Lung microvascular endothelial cell (primary cell): ENCODE measurements around the gene ZBED4. TPM values are rescaled to one million over a fixed set of nuclear protein-coding genes. Genes with fewer than 3 reads are reported as not detected.

Experiments used
- DNase-seq, 2 donors: peaks; one replicate each; pipeline versions ENCODE4 v3.0.0 to v3.0.0-alpha.2; 2010; ENCODE audit warnings: low read depth in 2 of 2
- total RNA-seq: library from RNA; depleted of rRNA; stranded (reverse); fragments of >200 nt; gene quantifications from 2 replicates; pipeline ENCODE4 v1.2.1, GENCODE V29; 2014

ZBED4 gene
- total RNA-seq, 1 donor from 2014 or later = 13.5 TPM

DNA sequence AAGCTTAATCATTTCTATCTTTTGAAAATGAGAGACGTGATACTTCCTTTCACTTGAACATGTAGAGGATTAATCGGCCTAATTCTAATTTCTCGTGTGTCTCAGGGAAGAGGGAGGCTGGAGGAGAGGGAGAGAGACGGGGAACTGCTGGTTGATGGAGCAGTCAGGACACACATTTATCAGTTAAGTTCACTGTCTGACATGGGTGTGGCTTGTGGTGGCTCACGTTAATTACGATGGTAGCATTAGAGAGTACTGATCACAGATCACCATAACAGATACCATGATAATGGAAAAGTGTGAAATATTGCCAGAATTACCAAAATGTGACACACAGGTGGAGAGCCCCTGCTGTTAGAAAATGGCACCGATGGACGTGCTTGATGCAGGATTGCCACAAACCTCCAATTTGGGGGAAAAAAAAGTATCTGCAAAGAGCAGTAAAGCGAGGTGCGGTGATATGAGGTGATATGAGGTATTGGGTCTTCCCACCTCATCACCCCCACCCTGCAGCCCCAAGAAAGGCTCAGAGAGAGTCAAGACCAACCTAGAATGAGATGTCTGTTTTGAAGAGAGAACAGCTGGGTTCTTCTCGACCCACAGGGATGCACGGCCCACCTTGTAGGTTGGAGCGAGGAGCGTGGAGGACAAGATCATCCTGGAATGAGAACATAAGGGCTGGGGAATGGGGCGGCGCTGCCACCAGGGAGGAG lies 19.7 kb downstream of the ZBED4 start:
- DNase-seq = no peak

DNA sequence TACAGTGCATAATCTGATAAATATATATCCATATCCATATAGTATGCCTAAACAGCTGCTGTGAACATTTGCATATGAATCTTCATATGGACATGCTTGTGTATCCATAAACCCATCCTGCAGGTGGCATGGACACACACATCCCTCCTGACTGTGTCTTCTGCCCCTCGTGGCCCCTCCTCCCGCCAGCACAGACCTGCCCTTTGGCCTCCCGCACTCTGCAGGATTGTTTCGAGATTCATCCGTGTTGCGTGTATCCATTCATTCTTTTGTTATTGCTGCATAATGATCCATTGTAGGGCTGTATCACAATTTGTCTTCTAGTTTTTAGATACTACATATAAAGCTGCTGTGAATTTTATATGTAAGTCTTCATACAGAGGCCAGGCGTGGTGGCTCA lies 24.0 kb downstream of the ZBED4 start:
- DNase-seq = no peak

DNA sequence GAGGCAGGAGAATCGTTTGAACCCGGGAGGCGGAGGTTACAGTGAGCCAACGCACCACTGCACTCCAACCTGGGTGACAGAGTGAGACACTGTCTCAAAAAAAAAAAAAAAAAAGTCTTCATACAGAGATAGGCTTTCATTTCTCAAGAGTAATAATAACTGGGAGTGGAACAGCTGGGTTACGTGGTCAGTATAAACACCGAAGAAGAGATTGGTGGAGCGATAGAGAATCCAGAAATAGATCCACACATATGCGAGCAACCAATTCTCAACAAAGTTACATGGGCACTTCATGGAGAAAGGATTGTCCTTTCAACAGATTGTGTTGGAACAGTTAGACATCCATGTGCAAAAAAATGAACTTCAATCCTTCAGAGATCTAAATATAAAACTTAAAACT lies 24.6 kb downstream of the ZBED4 start:
- DNase-seq = no peak

DNA sequence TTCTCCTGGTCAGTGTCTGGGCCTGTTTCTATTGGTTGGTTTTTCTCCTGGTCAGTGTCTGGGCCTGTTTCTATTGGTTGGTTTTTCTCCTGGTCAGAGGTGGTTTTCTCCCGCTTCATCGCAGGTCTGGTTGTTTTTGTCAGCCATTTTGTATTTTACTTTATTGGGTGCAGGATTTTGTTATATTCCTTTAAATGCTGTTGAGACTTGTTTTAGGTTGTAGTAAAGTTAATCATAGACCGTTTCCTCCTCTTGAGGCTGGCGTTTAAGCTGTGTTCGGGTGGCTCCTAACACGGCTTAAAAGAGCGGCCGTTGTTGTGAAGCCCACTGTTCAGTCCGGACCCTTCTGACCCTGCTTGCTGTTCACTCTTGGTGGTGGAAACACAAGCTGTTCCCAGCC lies 26.2 kb downstream of the ZBED4 start:
- DNase-seq = peak in 1 of 2 donors; percentile 12

DNA sequence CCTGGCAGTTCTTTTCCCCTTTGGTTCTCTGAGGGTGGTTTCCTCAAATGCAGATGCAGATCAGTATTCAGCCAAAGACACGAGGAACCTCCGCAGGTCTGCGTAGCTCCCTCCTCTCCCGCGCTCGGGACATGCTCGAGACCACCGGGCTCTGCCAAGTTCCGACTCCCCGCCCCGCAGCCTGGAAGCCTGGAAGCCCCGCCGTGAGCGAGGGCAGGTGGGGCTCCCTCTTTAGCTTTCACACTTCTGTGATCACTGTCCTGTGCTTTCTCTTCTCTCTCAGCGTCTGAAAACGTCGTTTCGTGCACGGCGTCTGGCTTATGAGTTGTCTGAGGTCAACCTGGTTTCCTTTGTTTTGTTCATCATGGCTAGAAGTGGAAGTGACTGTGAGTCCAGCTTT lies 26.6 kb downstream of the ZBED4 start:
- peak; percentile 80 to 87 for DNase-seq

DNA sequence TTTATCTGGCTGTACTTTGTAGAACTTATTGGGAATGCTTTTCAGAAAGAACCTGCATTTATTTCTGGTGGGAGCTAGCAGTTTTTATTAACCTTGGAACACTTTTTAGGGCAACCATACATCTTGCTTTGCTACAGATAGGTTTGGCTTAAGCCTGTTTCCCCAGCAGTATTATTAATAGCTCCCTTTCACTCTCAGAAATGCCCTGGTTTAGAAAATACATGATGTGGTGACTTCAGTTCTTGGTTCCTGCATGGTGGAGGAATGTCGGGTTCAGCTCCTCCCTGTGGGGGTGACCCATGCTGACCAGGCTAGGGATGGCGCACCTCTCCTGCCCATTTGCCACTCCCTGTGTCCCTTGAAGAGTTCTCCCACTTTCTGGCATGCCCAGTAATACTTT lies 28.2 kb downstream of the ZBED4 start:
- DNase-seq = no peak

DNA sequence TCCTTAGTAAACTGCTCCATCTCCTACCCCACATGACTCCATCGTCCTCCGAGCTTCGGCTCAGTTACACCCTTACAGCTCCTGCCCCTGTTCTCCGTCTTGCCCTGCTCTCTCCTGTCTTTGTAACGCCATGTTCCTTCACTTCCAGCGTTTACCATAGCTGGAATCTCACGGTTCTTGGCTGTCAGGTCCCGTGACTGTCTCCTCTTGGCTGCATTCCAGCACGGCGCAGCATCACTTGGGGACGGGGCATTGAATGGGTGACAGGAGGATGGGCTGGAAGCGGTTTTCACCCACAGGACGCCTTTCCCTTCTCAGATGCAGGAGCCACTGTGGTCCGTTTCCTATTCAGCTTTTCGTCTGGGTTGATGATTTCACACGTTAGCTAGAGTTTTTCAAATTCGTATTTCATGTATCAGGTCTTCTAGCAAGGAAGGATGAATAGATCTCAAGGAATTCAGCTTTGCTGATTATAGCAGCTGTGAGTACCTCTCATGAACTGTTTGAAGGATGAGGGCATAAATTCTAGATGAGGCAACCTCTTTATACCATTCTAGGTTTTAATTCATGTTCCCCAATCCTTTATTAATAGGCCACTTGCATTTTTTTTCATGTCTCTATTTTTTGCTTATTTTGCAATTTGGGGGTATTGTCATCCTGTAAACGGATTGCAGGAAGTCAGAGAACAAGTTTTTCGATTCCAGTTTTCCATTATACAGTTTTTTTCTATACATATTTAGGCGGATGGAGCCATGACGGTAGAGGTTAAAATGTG lies 29.1 kb downstream of the ZBED4 start:
- peak in 1 of 2 donors; percentile 15 for DNase-seq

DNA sequence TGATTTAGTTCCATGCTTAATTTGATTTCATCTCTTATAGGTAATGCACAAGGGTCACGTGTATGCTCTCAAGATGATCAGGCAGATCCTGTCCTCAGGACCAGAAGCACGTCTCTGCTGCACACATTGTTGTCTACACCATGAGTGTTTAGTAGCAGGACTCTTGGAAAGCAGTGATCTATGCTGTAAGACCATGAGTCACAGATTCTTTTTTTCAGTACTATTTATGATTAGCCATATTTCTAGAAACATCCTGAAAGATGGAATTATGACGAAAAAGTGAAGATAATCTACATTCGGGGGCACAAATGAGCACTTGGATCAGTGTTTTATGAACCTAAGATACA lies 29.6 kb downstream of the ZBED4 start:
- peak in 1 of 2 donors; percentile 31 for DNase-seq

DNA sequence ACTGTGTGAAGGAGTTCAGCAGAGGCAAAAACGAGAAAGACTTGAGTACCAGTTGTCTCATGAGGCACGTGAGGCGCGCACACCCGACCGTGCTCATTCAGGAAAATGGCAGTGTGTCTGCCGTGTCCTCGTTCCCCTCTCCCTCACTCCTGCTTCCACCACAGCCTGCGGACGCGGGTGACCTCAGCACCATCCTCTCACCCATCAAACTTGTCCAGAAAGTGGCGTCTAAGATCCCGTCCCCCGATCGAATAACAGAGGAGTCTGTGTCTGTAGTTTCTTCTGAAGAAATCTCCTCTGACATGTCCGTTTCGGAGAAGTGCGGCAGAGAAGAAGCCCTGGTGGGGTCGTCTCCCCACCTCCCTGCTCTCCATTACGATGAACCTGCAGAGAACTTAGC lies 30.4 kb downstream of the ZBED4 start:
- DNase-seq = no peak

DNA sequence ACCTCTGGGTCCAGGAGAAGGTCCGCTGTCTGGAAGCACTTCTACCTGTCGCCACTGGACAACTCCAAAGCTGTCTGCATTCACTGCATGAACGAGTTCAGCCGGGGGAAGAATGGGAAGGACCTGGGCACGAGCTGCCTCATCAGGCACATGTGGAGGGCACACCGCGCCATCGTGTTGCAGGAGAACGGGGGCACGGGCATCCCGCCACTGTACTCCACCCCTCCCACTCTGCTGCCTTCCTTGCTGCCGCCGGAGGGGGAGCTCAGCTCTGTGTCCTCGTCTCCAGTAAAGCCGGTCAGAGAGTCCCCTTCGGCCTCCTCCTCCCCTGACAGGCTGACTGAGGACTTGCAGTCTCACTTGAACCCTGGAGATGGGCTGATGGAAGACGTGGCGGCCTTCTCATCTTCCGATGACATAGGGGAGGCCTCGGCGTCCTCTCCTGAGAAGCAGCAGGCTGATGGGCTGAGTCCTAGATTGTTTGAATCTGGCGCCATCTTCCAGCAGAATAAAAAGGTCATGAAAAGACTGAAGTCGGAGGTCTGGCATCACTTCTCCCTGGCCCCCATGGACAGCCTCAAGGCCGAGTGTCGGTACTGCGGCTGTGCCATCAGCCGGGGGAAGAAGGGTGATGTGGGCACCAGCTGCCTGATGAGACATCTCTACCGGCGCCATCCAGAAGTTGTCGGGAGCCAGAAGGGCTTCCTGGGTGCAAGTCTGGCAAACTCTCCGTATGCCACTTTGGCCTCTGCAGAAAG lies 31.0 kb downstream of the ZBED4 start:
- DNase-seq = no peak

DNA sequence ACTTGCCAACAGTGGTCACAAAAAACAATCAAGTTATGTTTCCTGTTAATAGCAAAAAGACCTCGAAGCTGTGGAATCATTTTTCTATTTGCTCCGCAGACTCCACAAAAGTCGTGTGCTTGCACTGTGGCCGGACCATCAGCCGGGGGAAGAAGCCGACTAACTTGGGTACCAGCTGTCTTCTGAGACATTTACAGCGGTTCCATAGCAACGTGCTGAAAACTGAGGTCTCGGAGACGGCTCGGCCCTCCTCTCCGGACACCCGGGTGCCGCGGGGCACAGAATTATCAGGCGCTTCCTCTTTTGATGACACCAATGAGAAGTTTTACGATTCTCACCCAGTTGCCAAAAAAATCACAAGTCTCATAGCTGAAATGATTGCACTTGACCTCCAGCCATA lies 31.6 kb downstream of the ZBED4 start:
- no peak for DNase-seq

DNA sequence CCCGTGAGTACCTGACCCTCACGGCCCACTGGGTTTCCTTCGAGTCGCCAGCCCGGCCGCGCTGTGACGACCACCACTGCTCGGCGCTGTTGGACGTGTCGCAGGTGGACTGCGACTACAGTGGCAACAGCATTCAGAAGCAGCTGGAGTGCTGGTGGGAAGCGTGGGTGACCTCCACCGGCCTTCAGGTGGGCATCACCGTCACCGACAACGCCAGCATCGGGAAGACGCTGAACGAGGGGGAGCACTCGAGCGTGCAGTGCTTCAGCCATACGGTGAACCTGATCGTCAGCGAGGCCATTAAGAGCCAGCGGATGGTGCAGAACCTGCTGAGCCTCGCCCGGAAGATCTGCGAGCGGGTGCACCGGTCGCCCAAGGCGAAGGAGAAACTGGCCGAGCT lies 32.2 kb downstream of the ZBED4 start:
- no peak for DNase-seq

DNA sequence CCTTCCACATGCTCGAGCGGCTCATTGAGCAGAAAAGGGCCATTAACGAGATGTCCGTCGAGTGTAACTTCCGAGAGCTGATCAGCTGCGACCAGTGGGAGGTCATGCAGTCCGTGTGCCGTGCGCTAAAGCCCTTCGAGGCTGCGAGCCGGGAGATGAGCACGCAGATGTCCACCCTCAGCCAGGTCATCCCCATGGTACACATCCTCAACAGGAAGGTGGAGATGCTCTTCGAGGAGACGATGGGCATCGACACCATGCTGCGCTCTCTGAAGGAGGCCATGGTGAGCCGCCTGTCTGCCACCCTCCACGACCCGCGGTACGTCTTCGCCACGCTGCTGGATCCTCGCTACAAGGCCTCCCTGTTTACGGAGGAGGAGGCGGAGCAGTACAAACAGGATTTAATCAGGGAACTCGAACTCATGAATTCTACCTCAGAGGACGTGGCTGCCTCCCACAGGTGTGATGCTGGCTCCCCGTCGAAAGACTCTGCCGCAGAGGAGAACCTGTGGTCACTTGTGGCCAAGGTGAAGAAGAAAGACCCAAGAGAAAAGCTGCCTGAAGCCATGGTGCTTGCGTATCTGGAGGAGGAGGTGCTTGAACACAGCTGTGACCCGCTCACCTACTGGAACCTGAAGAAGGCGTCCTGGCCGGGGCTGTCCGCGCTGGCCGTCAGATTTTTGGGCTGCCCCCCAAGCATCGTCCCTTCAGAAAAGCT lies 32.9 kb downstream of the ZBED4 start:
- DNase-seq = no peak

DNA sequence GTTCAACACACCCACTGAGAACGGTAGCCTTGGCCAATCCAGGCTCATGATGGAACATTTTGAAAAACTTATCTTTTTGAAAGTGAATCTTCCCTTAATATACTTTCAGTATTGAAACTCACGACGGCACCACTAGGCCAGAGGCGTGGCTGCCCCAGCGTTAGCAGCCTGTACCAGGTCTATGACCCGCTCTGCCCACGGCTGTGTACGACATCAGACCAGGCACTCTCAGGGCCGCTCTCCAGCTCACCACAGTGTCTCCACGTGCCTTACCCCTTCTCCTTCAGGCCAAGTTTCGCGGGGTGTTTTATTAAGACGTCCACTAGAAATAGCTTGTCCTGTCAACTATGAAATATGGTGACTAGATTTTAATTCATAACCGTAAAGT lies 33.4 kb downstream of the ZBED4 start:
- no peak for DNase-seq

DNA sequence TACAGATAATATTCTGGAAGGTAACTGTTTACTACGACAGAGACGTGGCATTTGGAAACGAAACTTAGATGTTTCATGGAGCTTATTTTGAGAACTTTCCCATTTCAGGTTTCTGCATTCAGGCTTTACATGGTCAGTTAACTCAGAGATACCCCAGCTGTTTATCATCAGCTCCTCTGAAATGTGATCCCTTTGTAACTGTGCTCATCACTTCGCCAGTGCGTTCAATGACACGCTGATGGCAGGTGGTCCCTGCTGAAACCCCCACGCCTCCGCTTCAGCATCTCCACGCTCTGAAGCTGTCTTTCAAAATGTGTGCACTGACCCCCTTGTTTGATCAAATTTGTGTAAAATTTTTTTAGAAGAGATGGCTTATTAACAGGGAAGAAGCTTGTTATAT lies 34.1 kb downstream of the ZBED4 start:
- no peak for DNase-seq

DNA sequence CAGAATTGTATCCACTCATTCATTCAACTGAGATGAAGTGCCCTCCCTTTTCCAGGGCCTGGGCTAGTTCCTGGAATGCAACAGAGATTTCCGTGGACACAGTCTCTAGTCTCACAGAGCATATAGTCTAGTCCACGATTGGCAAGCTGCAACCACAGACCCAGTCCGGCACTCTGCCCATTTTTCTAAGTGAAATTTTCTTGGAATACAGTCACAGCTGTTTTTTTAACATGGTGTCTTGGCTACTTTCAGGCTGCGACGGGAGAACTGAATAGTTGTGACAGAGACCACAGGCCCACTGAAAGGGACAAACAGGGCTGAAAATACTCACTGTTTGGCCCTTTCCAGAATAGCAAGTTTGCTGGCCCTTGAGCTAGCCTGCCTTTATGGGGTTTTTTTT lies 35.4 kb downstream of the ZBED4 start:
- DNase-seq = no peak

DNA sequence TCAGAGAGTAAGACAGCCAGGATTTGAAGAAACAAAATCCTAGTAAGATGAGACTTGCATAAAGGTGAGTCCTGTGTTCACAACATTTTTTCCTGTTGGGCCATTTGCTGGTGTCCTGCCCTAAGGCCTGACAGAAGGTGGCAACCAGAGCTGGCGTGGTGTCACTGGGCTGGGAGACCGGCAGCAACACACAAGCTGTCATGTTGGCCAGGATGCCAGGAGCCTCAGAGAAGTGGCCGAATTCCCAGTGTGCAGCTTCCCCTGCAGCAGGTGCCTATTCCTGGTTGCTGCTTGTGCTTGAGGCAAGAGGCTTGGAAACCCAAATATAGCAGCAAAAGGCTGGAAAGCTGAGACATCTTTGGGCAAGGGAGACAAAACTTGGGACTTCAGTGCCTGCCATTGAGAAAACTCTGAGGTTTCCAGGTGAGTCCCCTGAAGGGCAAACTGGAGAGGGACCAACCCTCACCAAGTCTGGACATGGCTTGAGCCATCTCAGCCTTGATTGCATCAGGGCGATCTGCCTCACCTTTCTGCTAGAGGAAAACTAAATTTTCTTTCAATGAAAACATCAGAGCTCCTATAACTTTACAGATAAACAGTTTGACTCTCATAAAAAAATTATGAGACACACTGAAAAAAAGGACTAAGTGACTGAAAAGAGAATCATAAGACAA lies 38.7 kb downstream of the ZBED4 start:
- no peak for DNase-seq

DNA sequence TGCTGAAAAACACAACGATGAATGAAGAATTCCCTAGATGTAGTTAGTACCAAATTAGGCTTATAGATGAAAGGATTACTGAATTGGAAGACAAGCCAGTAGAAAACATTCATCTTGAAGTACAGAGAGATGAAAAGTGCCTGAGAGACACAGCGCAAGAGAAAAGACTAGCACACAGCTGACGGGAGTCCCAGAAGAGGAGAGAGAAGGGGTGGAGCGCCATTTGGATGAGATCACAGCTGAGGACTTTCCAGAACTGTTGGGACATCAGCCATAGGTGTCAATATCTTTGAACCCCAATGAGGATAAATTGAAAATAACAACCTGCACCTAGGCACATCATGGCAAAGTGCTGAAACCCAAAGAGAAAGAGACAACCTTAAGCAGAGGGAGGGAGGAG lies 39.4 kb downstream of the ZBED4 start:
- no peak for DNase-seq

DNA sequence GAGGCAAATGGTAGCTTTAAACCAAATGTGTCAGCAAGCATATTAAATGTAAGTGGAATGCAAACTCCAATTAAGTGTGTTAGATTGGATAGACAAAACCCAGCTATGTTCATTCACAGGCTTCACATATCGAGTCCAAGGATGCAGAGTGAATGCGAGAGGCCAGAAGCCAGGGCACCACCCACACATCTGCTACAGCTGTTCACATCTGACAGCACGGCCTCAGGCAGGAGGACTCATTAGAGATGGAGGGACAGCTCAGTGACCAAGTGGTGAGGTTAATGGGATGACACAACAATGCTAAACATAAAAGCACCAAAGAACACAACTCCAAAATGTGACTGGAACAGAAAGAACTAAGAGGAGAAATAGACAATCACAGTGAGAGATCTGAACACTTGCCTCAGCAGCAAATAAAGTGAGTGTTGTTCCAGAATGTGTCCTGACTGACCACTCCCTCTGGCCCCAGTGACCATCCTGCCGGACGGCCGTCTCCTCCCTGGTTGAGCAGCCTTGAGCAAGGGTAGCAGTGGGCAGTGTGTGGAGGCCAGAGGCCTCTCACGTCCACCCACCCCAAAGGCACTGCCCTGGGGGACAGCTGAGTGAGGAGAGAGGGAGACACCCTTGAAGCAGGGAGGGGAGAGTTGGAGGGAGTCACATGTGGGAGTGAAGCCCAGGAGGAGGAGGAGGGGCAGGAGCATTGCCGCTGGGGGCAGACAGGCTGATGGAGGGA lies 40.8 kb downstream of the ZBED4 start:
- no peak for DNase-seq

DNA sequence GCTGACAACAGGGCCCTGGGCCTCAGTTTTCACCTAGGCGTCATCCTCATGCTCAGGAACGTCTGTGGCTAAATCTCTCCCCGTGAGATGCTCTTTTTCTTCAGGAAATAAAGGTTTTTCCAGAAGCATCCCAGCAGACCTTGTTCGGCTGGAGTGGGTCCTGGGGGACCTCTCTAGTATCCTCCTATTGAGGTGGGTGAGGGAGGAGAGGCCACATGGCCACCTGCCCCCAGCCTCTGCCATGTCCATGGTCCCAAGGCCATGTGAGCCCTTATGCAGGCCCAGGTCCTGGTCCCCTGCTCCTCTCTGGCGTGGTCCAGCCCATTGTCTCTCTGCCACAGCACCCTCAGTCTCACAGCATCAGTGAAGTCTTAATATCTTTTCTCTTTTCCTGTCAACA lies 42.6 kb downstream of the ZBED4 start:
- DNase-seq = no peak
